ENCODE measurements around the gene PAN2. TPM values are rescaled to one million over a fixed set of nuclear protein-coding genes. Genes with fewer than 3 reads are reported as not detected.
"Not testable (repeated sequence)": the region's sequence is repeated elsewhere in the genome, so short reads cannot be mapped to it uniquely, and the experiment has no call there.

The PAN2 gene
- total RNA-seq, 1 donor from 2014 or later: 31.3 TPM

- intact Hi-C loops (cut with micrococcal nuclease): no loop called here
- Mint-ChIP-seq H3K4me3 (peak overlapping the region; percentile 94), H3K27ac (peak overlapping the region; percentile 95), H3K4me1 (peaks cover 31% of the 10 kb centered on the region), H3K9me3 (no peaks in the 10 kb centered on the region), H3K27me3 (no peaks in the 10 kb centered on the region), H3K36me3 (ENCODE audit: low read depth) (peaks cover 27% of the 10 kb centered on the region)
- DNase-seq: peak; percentile 73
These were observed 25.2 kb upstream of the PAN2 start for GRCh38 chr12:56358836-56359532.

GRCh38 chr12:56351325-56351724 is 17.5 kb upstream of the PAN2 start:
- H3K36me3 Mint-ChIP-seq (ENCODE audit: low read depth): peaks cover 70% of the 10 kb centered on the region
- no peaks in the 10 kb centered on the region for H3K27me3 Mint-ChIP-seq
- H3K27ac Mint-ChIP-seq: no peak overlapping the region
- H3K9me3 Mint-ChIP-seq: no peaks in the 10 kb centered on the region
- H3K4me3 Mint-ChIP-seq: no peak overlapping the region
- DNase-seq: no peak
- H3K4me1 Mint-ChIP-seq: peaks cover 7% of the 10 kb centered on the region
- intact Hi-C loops (cut with micrococcal nuclease): no loop called here

GRCh38 chr12:56350662-56351061 is 16.9 kb upstream of the PAN2 start:
- Mint-ChIP-seq H3K27me3 (no peaks in the 10 kb centered on the region), H3K36me3 (ENCODE audit: low read depth) (peaks cover 72% of the 10 kb centered on the region), H3K4me1 (peaks cover 3% of the 10 kb centered on the region), H3K27ac (peak overlapping the region; percentile 3), H3K9me3 (no peaks in the 10 kb centered on the region), H3K4me3 (no peak overlapping the region)
- intact Hi-C loops (cut with micrococcal nuclease): no loop called here
- no peak for DNase-seq

- peaks cover 59% of the 10 kb centered on the region for H3K36me3 Mint-ChIP-seq (ENCODE audit: low read depth)
- no peak overlapping the region for H3K27ac Mint-ChIP-seq
- no peaks in the 10 kb centered on the region for H3K27me3 Mint-ChIP-seq
- H3K4me1 Mint-ChIP-seq: peaks cover 3% of the 10 kb centered on the region
- no peak for DNase-seq
- intact Hi-C loops (cut with micrococcal nuclease): no loop called here
- no peaks in the 10 kb centered on the region for H3K9me3 Mint-ChIP-seq
- H3K4me3 Mint-ChIP-seq: no peak overlapping the region
These were observed 15.0 kb upstream of the PAN2 start for GRCh38 chr12:56348776-56349175.

GRCh38 chr12:56347255-56347654 is 13.5 kb upstream of the PAN2 start:
- DNase-seq; H3K9me3 Mint-ChIP-seq; intact Hi-C loops (cut with micrococcal nuclease); H3K4me3 Mint-ChIP-seq; H3K27me3 Mint-ChIP-seq; H3K4me1 Mint-ChIP-seq: not testable (repeated sequence)
- Mint-ChIP-seq H3K27ac (peak overlapping the region; percentile 25), H3K36me3 (ENCODE audit: low read depth) (peaks cover 67% of the 10 kb centered on the region)

GRCh38 chr12:56346675-56347074 is 12.9 kb upstream of the PAN2 start:
- H3K27me3 Mint-ChIP-seq: no peaks in the 10 kb centered on the region
- peaks cover 3% of the 10 kb centered on the region for H3K4me1 Mint-ChIP-seq
- peaks cover 68% of the 10 kb centered on the region for H3K36me3 Mint-ChIP-seq (ENCODE audit: low read depth)
- no peak overlapping the region for H3K4me3 Mint-ChIP-seq
- H3K27ac Mint-ChIP-seq: peak overlapping the region; percentile 58
- DNase-seq: no peak
- intact Hi-C loops (cut with micrococcal nuclease): no loop called here
- H3K9me3 Mint-ChIP-seq: no peaks in the 10 kb centered on the region

- H3K27me3 Mint-ChIP-seq, H3K27ac Mint-ChIP-seq: not testable (repeated sequence)
- peaks cover 53% of the 10 kb centered on the region for H3K36me3 Mint-ChIP-seq (ENCODE audit: low read depth)
These were observed 8.5 kb upstream of the PAN2 start for GRCh38 chr12:56342290-56342689.

GRCh38 chr12:56341616-56342015 is 7.8 kb upstream of the PAN2 start:
- H3K27ac Mint-ChIP-seq: no peak overlapping the region
- H3K36me3 Mint-ChIP-seq (ENCODE audit: low read depth): peaks cover 48% of the 10 kb centered on the region
- H3K4me3 Mint-ChIP-seq: no peak overlapping the region
- no peaks in the 10 kb centered on the region for H3K27me3 Mint-ChIP-seq
- peaks cover 37% of the 10 kb centered on the region for H3K4me1 Mint-ChIP-seq
- no peak for DNase-seq
- intact Hi-C loops (cut with micrococcal nuclease): no loop called here
- no peaks in the 10 kb centered on the region for H3K9me3 Mint-ChIP-seq

More at GRCh38 chr12:56342290-56342689, 8.5 kb upstream of the PAN2 start:
- peaks cover 35% of the 10 kb centered on the region for H3K4me1 Mint-ChIP-seq
- H3K9me3 Mint-ChIP-seq; DNase-seq; H3K4me3 Mint-ChIP-seq; intact Hi-C loops (cut with micrococcal nuclease): not testable (repeated sequence)

- H3K27me3 Mint-ChIP-seq: no peaks in the 10 kb centered on the region
- intact Hi-C loops (cut with micrococcal nuclease): loop anchor here (10.0 kb wide), 1 partner anchor 296 kb away; the partner anchor contains the start of gene BAZ2A
- peak overlapping the region; percentile 100 for H3K27ac Mint-ChIP-seq
- no peak for DNase-seq
- H3K4me1 Mint-ChIP-seq: peaks cover 44% of the 10 kb centered on the region
- peak overlapping the region; percentile 95 for H3K4me3 Mint-ChIP-seq
- H3K9me3 Mint-ChIP-seq: no peaks in the 10 kb centered on the region
- peaks cover 35% of the 10 kb centered on the region for H3K36me3 Mint-ChIP-seq (ENCODE audit: low read depth)
These were observed 5.3 kb upstream of the PAN2 start for GRCh38 chr12:56339158-56339422.

- Mint-ChIP-seq H3K9me3 (no peaks in the 10 kb centered on the region), H3K4me1 (peaks cover 47% of the 10 kb centered on the region), H3K36me3 (ENCODE audit: low read depth) (peaks cover 31% of the 10 kb centered on the region), H3K27ac (peak within 1 kb of the TSS; percentile 100), H3K27me3 (no peaks in the 10 kb centered on the region), H3K4me3 (peak within 1 kb of the TSS; percentile 95)
- intact Hi-C loops (cut with micrococcal nuclease): loop anchor here (1.0 to 10.0 kb wide), 4 partner anchors 22 to 296 kb away; partner anchors contain the start of genes BAZ2A, CS and STAT2
- peak; percentile 93 for DNase-seq
These were observed 4.7 kb upstream of the PAN2 start, which contains the start of gene IL23A for GRCh38 chr12:56338308-56339157. Gene IL23A (plus strand): TSS chr12:56338884. CDS start chr12:56339045, 161 bp downstream.

GRCh38 chr12:56337753-56338251 is 4.0 kb upstream of the PAN2 start:
- peak overlapping the region; percentile 100 for H3K27ac Mint-ChIP-seq
- intact Hi-C loops (cut with micrococcal nuclease): loop anchor here (1.0 to 10.0 kb wide), 4 partner anchors 22 to 297 kb away; partner anchors contain the start of genes BAZ2A, CS and STAT2
- no peaks in the 10 kb centered on the region for H3K9me3 Mint-ChIP-seq
- peak overlapping the region; percentile 95 for H3K4me3 Mint-ChIP-seq
- no peak for DNase-seq
- H3K4me1 Mint-ChIP-seq: peaks cover 52% of the 10 kb centered on the region
- no peaks in the 10 kb centered on the region for H3K27me3 Mint-ChIP-seq
- H3K36me3 Mint-ChIP-seq (ENCODE audit: low read depth): peaks cover 25% of the 10 kb centered on the region

- Mint-ChIP-seq H3K4me3 (peak overlapping the region; percentile 26), H3K27ac (peak overlapping the region; percentile 51), H3K27me3 (no peaks in the 10 kb centered on the region), H3K36me3 (ENCODE audit: low read depth) (peaks cover 20% of the 10 kb centered on the region), H3K9me3 (no peaks in the 10 kb centered on the region), H3K4me1 (peaks cover 57% of the 10 kb centered on the region)
- intact Hi-C loops (cut with micrococcal nuclease): loop anchor here (10.0 kb wide), 1 partner anchor 298 kb away; the partner anchor contains the start of gene BAZ2A
- no peak for DNase-seq
These were observed 2.8 kb upstream of the PAN2 start for GRCh38 chr12:56336361-56337167.

GRCh38 chr12:56335527-56335926 is 1.7 kb upstream of the PAN2 start:
- Mint-ChIP-seq H3K4me1 (peaks cover 55% of the 10 kb centered on the region), H3K36me3 (ENCODE audit: low read depth) (peaks cover 15% of the 10 kb centered on the region)
- not testable (repeated sequence) for H3K27ac Mint-ChIP-seq, DNase-seq, H3K9me3 Mint-ChIP-seq, H3K4me3 Mint-ChIP-seq, H3K27me3 Mint-ChIP-seq
- intact Hi-C loops (cut with micrococcal nuclease): loop anchor here (10.0 kb wide), 1 partner anchor 299 kb away; the partner anchor contains the start of gene BAZ2A

Data from activated CD4-positive, alpha-beta T cell treated with anti-CD3 and anti-CD28 coated beads, Interleukin-2, amount 10 ng/mL, durations not matched to agents 24 days and 14 days (primary cell).